K562 (cell line): ENCODE results near the gene DAB2. TPM values are rescaled to one million over a fixed set of nuclear protein-coding genes. Genes with fewer than 3 reads are reported as not detected.

ENCODE experiments used
- ATAC-seq: fragments of 200-7000 bp; cut with Tn5 transposase; 3 replicates; pipeline ENCODE4 v1.9.1; 2020; ENCODE audit warnings: moderate library complexity
- BruUV-seq: library from RNA; stranded (reverse); fragments of 400-500 nt; replicated peaks from 2 replicates; lab custom pipeline; 2021; lab: Mats Ljungman, UMichigan
- CTCF ChIA-PET: fragments of 300-600 bp; formaldehyde crosslinking; extraction: SDS; loops from one replicate; lab custom pipeline; 2021; ENCODE audit warnings: low intra/inter-chr PET ratio; lab: Yijun Ruan, JAX
- POLR2A ChIA-PET: fragments of 300-600, 350-650 bp; sonication (Branson Sonifier 250); formaldehyde crosslinking; extraction: SDS; loops from one replicate; lab custom pipeline; 2021; ENCODE audit warnings: antibody characterized with exemption, inconsistent platforms; lab: Yijun Ruan, JAX
- DNase-seq, 4 experiments: peaks; one replicate each; pipeline versions ENCODE4 v3.0.0 to v3.0.0-alpha.2; 2011 to 2018; ENCODE audit warnings: low spot score in 3 of 4, mixed read lengths in 3 of 4; ENCODE audit errors: extremely low read depth in 1 of 4
- FAIRE-seq: peaks from 2 replicates; lab custom pipeline; 2011; peaks lifted over from hg19 to GRCh38; lab: Jason Lieb, UNC
- H2AFZ ChIP-seq: 2 replicates; pipeline ENCODE4 v1.6.0; 2011; ENCODE audit warnings: low read depth, low read length, control low read depth, inconsistent platforms
- H3K27ac ChIP-seq: fragments of 200-600 bp; 3 replicates; pipeline ENCODE4 v1.8.0; 2011; ENCODE audit warnings: low read depth, mild to moderate bottlenecking, control low read depth, inconsistent platforms, low read length, moderate library complexity, mixed read lengths; ENCODE audit errors: extremely low read depth
- H3K27me3 ChIP-seq, 2 experiments: fragments of 300-600 bp in 1 of 2; 2 replicates in 1 of 2; 3 replicates in 1 of 2; pipeline versions ENCODE4 v1.6.0 to v1.8.0; 2011; ENCODE audit warnings: inconsistent platforms in 2 of 2, low read length in 2 of 2, mild to moderate bottlenecking in 1 of 2, mixed read lengths in 1 of 2, moderate library complexity in 1 of 2; ENCODE audit not compliant: control insufficient read depth in 2 of 2, insufficient read depth in 2 of 2
- H3K36me3 ChIP-seq: fragments of 300-600 bp; 3 replicates; pipeline ENCODE4 v1.8.0; 2011; ENCODE audit warnings: mild to moderate bottlenecking, low read length, inconsistent platforms; ENCODE audit not compliant: control insufficient read depth, insufficient read depth
- H3K4me1 ChIP-seq, 2 experiments: fragments of 200-600 bp in 1 of 2; replicated peaks in 1 of 2; 2 replicates in 1 of 2; 3 replicates in 1 of 2; pipeline versions ENCODE4 v1.5.1 to v1.8.0; 2011; ENCODE audit warnings: inconsistent platforms in 2 of 2, low read length in 2 of 2, mild to moderate bottlenecking in 1 of 2, mixed read lengths in 1 of 2, moderate library complexity in 1 of 2; ENCODE audit not compliant: control insufficient read depth in 2 of 2, insufficient read depth in 2 of 2
- H3K4me2 ChIP-seq: 2 replicates; pipeline ENCODE4 v1.6.1; 2011; ENCODE audit warnings: low read length, control low read depth, inconsistent platforms, mixed read lengths; ENCODE audit not compliant: insufficient read depth
- H3K4me3 ChIP-seq: fragments of 200-600 bp; sonication (generic), shearing (Covaris generic); 2 replicates; pipeline ENCODE4 v1.5.1; 2016; ENCODE audit warnings: control low read depth, inconsistent platforms
- H3K79me2 ChIP-seq: fragments of 200-600 bp; 3 replicates; pipeline ENCODE4 v1.8.0; 2011; ENCODE audit warnings: low read length, inconsistent platforms; ENCODE audit not compliant: control insufficient read depth, insufficient read depth
- H3K9ac ChIP-seq, 2 experiments: 2 replicates each; pipeline versions ENCODE4 v1.6.0 to v1.6.1; 2011; ENCODE audit warnings: low read depth in 2 of 2, low read length in 2 of 2, control low read depth in 1 of 2, inconsistent platforms in 1 of 2, mild to moderate bottlenecking in 1 of 2, mixed read lengths in 1 of 2; ENCODE audit not compliant: insufficient read depth in 1 of 2
- H3K9me1 ChIP-seq: one replicate; pipeline ENCODE4 v1.6.0; 2011; ENCODE audit warnings: inconsistent platforms, mild to moderate bottlenecking, low read length, moderate library complexity; ENCODE audit not compliant: control insufficient read depth, insufficient read depth
- H3K9me3 ChIP-seq: replicated peaks from 2 replicates; pipeline ENCODE4 v1.5.1; 2011; ENCODE audit warnings: low read depth, low read length, inconsistent platforms; ENCODE audit not compliant: control insufficient read depth, insufficient read depth
- H4K20me1 ChIP-seq: replicated peaks from 2 replicates; pipeline ENCODE4 v1.6.1; 2011; ENCODE audit warnings: low read length, inconsistent platforms, mixed read lengths; ENCODE audit not compliant: control insufficient read depth, insufficient read depth
- CC2D1A ChIP-seq: fragments of 450-650 bp; IDR thresholded peaks from 2 replicates; pipeline ENCODE4 v1.6.1; 2017; ENCODE audit warnings: mild to moderate bottlenecking
- HDAC8 ChIP-seq: fragments of 450-650 bp; IDR thresholded peaks from 2 replicates; pipeline ENCODE4 v1.6.1; 2016; ENCODE audit warnings: mild to moderate bottlenecking, missing genetic modification characterization, moderate library complexity, missing compliant biosample characterization
- JUND ChIP-seq, 2 experiments: IDR thresholded peaks; 2 replicates in 1 of 2; 3 replicates in 1 of 2; pipeline ENCODE4 v1.6.1; 2011; ENCODE audit warnings: borderline replicate concordance in 2 of 2, low read depth in 2 of 2, low read length in 2 of 2, improper control_type of control experiment in 1 of 2, missing biosample characterization in 1 of 2, missing genetic modification characterization in 1 of 2, missing genetic modification reagents in 1 of 2
- KHSRP ChIP-seq: fragments of 450-650 bp; IDR thresholded peaks from 2 replicates; pipeline ENCODE4 v1.6.1; 2017
- YY1 ChIP-seq, 3 experiments: IDR thresholded peaks; 2 replicates each; pipeline ENCODE4 v1.6.1; 2011; ENCODE audit warnings: low read length in 2 of 3, mild to moderate bottlenecking in 2 of 3, moderate library complexity in 2 of 3, borderline replicate concordance in 1 of 3, control low read depth in 1 of 3, low read depth in 1 of 3; ENCODE audit not compliant: insufficient read depth in 3 of 3, insufficient replicate concordance in 2 of 3, control insufficient read depth in 1 of 3, insufficient read length in 1 of 3; ENCODE audit errors: extremely low read depth in 1 of 3
- in situ Hi-C: fragments of 300-500 bp; cut with MboI; formaldehyde crosslinking; loops from 4 replicates; pipeline ENCODE4 v1.15.0; 2018; ENCODE audit warnings: inconsistent platforms, mixed read lengths
- intact Hi-C: fragments of 100-400 bp; cut with micrococcal nuclease; formaldehyde crosslinking; loops from 2 replicates; pipeline ENCODE4 v1.14.2; 2022
- polyA plus RNA-seq, 8 experiments: library from polyadenylated mRNA; depleted of rRNA in 4 of 8; stranded (reverse) in 5 of 8; unstranded in 3 of 8; fragments of >200 nt; fragmentation: Nextera tagmentation in 2 of 8; fragmentation: Illumina TruSeq in 1 of 8; extraction: Ambion mirVana in 2 of 8; extraction: Trizol in 1 of 8; gene quantifications; 2 replicates each; pipeline versions ENCODE4 v1.2.1 to v1.2.3, GENCODE V29; 2011 to 2014; ENCODE audit warnings: inconsistent platforms in 1 of 8, missing spikeins in 1 of 8
- total RNA-seq, 7 experiments: library from RNA; depleted of rRNA in 6 of 7; stranded (reverse); fragments of >200 nt in 6 of 7; fragmentation: Illumina TruSeq in 2 of 7; extraction: Trizol in 2 of 7; gene quantifications; 2 replicates each; pipeline versions ENCODE4 v1.2.1 to v1.2.3, GENCODE V29; 2011 to 2021; ENCODE audit warnings: low replicate concordance in 1 of 7

DAB2 gene
- total and polyA plus RNA-seq, 9 of the 15 experiments (the other 6 are each of a cell fraction or from before 2014, with no cell fraction given), result 6.6 to 29.9 (median 24.1) TPM

- no peaks in the 10 kb centered on the region for H3K79me2 ChIP-seq
- FAIRE-seq, result no peak
- POLR2A ChIA-PET, result interaction anchor here (7.4 to 10.1 kb wide), 2 partner anchors 8 to 11 kb away, joined by 67 to 84 read pairs; partner anchors contain the start of gene DAB2
- no peaks in the 10 kb centered on the region for H3K9me3 ChIP-seq
- H3K4me2 ChIP-seq, result no peak overlapping the region
- no peaks in the 10 kb centered on the region for H3K4me1 ChIP-seq
- no peak for DNase-seq
- intact Hi-C loops, result no loop called here
- TF ChIP-seq JUND (IDR thresholded peaks at IDR 0.05; ENCODE audit: borderline replicate concordance, low read depth, low read length), result no peak
- no peak for TF ChIP-seq JUND (tag; IDR thresholded peaks at IDR 0.05; ENCODE audit: borderline replicate concordance, low read depth, low read length)
- no TSS peak for BruUV-seq
- CTCF ChIA-PET, result interaction anchor here (0.8 kb wide), 1 partner anchor 198 kb away, joined by 4 read pairs; no protein-coding TSS in a partner anchor
- no peaks in the 10 kb centered on the region for H3K27me3 ChIP-seq
- no peak overlapping the region for H2AFZ ChIP-seq
- H4K20me1 ChIP-seq, result no peaks in the 10 kb centered on the region
- in situ Hi-C loops, result no loop called here
- ATAC-seq, result no peak
- no peaks in the 10 kb centered on the region for H3K9me1 ChIP-seq
- no peak overlapping the region for H3K27ac ChIP-seq
- no peaks in the 10 kb centered on the region for H3K36me3 ChIP-seq
- H3K4me3 ChIP-seq, result no peak overlapping the region
- no peak overlapping the region for H3K9ac ChIP-seq
These were observed 10.4 kb downstream of the DAB2 start for GRCh38 chr5:39414426-39414825.

GRCh38 chr5:39413771-39414170, 11.0 kb downstream of the DAB2 start:
- no peak overlapping the region for H3K4me2 ChIP-seq
- no peaks in the 10 kb centered on the region for H3K4me1 ChIP-seq
- H3K27me3 ChIP-seq, result no peaks in the 10 kb centered on the region
- no peak overlapping the region for H3K27ac ChIP-seq
- no peaks in the 10 kb centered on the region for H3K9me1 ChIP-seq
- CTCF ChIA-PET, result no interaction called here
- DNase-seq, result no peak
- H3K9me3 ChIP-seq, result no peaks in the 10 kb centered on the region
- intact Hi-C loops, result no loop called here
- TF ChIP-seq CC2D1A (no peak), HDAC8 (tag) (no peak), YY1 (IDR thresholded peaks at IDR 0.05; ENCODE audit: borderline replicate concordance in 1 of 3, control insufficient read depth in 1 of 3, extremely low read depth in 1 of 3, insufficient read depth in 3 of 3, insufficient read length in 1 of 3, insufficient replicate concordance in 2 of 3, low read depth in 1 of 3, low read length in 2 of 3) (no peak), KHSRP (no peak)
- TF ChIP-seq, all 486 proteins: peak for 0
- no peak for FAIRE-seq
- POLR2A ChIA-PET, result interaction anchor here (7.4 to 10.1 kb wide), 2 partner anchors 9 to 11 kb away, joined by 67 to 84 read pairs; partner anchors contain the start of gene DAB2
- no peaks in the 10 kb centered on the region for H4K20me1 ChIP-seq
- BruUV-seq, result no TSS peak
- in situ Hi-C loops, result no loop called here
- no peak overlapping the region for H3K4me3 ChIP-seq
- no peak for ATAC-seq
- H3K9ac ChIP-seq, result no peak overlapping the region
- H3K79me2 ChIP-seq, result no peaks in the 10 kb centered on the region
- no peaks in the 10 kb centered on the region for H3K36me3 ChIP-seq
- no peak overlapping the region for H2AFZ ChIP-seq
